Left renal pelvis (tissue), 4 donors: ENCODE results near the gene FAM9B. TPM values are rescaled to one million over a fixed set of nuclear protein-coding genes. Genes with fewer than 3 reads are reported as not detected.
A peak's percentile ranks its signal among the peaks of the same experiment; 100 is the strongest.
"Not testable (repeated sequence)": the region's sequence is repeated elsewhere in the genome, so short reads cannot be mapped to it uniquely, and the experiment has no call there.

Experiments used
- DNase-seq, 4 donors: peaks; one replicate each; pipeline ENCODE4 v3.0.0-alpha.2; 2013; ENCODE audit warnings: low read depth in 4 of 4, low spot score in 3 of 4
- polyA plus RNA-seq, 4 donors: library from polyadenylated mRNA; unstranded; fragments of 120-200 nt; gene quantifications; one replicate each; pipeline ENCODE4 v1.2.1, GENCODE V29; 2013; ENCODE audit not compliant: insufficient read length in 4 of 4

Gene FAM9B
- polyA plus RNA-seq: under 1 TPM in 3 of 4 donors, not detected in 1; 0.14 to 0.30 (median 0.19) TPM

DNA sequence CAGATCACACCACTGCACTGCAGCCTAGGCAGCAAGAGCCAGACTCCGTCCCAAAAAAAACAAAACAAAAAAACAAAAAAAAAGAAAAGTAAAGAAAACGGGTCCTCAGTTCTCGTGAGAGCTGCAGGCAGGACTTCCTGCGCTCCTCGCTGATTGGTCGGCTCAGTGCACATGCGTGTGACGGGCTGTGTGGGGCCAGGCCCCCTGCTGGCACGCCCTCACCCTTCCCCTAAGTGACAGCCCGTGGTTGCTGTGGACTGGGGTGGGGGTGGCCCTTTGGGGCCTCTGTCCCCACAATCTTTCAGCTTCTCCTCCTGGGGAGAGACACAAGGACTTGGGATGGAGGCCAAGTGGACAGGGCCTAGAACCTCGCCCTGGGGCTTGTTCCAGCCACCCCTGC is at the start of gene FAM9B:
Gene FAM9B (minus strand): TSS at position 139 of the 400 bp plus-strand sequence. CDS start 1,141 bp downstream, outside the sequence.
- DNase-seq: no peak

DNA sequence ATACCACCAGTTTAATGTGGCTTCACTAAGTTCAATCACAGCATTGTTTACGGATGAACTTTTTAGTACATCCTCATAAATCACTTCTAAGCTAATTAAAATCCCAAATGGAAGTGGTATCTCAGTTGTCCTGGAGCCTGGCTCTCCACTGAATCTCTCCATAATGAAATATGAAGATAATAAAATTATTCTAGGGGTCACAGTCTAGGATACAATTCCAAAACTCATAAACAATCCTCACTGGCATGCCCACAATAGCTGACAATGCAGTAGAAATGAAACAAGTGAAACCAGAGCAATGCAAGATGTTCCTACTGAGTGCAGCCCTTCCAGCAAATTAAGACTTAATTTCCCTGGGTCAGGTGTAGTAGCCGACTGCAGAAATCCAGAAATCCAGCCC is 47.3 kb upstream of the FAM9B start:
- no peak for DNase-seq

DNA sequence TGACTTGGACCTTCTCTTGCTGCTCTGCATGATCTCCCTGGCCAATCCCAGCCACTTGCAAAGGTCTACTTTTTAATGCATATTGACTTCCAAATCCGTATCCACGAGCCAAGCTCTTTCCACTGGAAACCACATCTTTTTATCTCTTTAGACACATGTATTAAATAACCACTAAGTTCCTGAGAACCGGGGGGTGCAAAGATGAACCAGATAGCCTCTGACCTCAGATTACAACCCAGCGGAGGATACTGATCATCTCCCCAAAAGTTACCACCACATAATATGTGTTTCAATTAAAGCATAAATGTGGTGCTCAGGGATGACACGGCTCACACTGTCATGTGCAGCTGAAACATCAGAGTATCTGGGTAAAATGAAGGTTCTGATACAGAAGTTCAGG is 40.4 kb upstream of the FAM9B start:
- DNase-seq: no peak

DNA sequence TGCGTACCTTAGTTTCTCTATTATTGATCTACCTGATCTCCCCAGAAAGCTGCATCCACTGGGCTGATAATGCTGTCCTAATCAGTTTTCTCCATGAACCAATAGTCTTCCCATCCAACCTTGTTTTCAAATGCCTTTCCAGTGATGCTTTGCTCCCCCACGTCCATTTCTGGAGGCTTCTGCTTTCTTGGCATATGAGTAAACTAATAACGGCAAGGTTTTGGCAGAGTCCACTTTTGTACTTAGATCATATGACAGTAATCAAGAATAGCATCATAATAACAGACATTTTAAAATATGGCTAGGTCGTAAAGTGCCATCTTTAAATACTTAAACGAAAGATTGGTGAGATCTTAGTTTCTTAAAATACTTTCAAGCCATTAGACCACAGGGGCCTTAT is 38.4 kb upstream of the FAM9B start:
- no peak for DNase-seq

DNA sequence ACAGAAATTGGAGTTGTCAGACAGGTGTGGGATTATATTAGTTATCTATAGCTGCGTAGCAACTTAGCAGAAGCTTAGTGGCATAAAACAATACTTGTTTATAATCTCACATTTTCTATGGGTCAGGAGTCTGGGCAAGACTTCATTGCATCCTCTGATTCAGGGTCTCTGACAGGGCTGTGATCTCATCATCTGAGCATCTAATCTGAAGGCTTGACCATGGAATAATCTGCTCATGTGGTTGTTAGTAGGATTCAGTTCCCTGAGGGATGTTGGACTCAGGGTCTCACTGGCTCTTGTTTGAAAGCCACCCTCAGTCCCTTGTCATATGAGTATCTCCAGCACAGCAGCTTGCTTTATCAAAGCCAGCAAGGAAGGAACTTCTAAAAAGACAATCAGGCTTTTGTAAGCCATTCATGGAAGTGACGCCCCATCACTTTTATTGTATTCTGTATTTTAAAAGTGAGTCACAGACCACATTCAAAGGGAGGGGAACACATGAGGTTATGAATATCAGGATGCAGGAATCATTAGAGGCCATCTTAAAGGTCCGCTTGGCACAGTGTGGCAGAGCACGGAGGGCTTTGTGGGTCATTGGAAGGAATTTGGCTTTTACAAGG is 37.2 kb upstream of the FAM9B start:
- DNase-seq: no peak

DNA sequence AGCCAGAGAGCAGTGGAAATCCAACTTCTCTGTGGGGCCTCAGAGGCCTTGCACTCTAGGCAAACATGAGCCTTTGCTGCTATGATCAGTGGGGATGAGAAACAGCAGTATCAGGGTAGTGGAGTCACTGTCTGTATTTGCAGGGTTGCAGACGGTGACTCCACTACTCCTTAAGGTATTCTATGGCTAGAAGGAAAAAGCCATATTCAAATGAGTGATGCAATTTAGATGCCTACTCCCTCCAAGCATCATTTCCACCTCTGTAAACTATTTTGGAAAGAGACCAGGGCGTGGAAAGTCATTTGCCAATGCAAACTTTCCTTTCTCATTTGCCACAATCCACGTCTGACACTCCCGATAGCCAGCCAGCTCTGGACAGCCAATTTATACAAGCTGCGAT is 35.6 kb upstream of the FAM9B start:
- DNase-seq: no peak

DNA sequence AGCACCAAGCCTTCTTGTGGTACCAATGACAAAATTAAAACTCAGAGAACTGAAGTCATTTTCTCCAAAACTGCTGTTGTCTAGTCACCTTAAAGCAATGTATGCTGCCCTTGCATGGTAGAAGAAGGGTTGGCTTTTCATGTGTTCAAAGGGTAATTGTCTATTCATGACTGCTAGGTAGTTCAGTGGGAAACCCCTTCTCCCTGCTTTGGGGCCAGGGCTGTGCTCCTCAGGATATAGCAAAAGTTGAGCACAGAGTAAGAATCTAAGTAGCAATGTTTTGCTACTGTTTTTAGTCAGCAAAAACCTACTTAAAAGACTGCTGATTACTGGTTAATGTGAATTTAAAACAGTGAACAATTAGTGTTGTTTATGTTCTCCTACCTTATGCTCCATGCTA is 30.8 kb upstream of the FAM9B start:
- no peak for DNase-seq

DNA sequence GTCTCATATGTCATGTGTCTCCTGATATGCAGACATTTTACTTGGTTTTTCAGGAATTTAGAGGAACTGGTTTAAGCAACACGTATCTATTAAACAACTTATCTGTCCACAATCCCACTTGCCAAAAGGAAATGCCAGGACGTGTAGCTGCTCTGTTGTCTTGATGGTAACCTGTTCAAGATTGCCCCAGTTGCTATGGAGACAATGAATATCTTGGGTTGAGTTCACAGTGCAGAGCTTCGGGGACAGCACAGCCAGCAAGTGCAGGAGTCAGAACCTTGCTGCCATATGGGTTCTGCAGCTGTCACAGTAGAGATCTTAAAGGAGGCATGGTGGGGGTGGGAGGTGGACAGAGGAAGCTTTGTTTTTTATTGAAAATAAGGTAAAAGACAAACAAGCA is 28.7 kb upstream of the FAM9B start:
- DNase-seq: no peak

DNA sequence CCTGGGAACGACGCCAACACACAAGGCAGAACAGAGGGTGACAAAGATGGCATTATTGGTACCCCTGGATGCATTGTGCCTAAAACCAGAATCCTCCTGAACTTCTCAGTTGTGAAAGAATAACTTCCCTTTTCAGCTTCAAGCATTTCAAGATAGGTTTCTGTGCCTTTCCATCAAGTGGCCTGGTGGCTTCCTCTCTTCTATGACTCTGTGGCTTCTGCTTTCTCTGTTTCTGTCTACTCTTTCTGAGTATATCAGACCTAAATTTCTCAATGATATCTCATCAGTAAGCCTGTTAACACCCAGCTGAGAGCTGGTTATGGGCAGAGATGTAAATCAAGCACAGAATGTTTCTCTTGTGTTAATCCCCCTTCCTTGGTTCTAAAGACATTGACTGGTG is 21.4 kb upstream of the FAM9B start:
- DNase-seq: no peak

DNA sequence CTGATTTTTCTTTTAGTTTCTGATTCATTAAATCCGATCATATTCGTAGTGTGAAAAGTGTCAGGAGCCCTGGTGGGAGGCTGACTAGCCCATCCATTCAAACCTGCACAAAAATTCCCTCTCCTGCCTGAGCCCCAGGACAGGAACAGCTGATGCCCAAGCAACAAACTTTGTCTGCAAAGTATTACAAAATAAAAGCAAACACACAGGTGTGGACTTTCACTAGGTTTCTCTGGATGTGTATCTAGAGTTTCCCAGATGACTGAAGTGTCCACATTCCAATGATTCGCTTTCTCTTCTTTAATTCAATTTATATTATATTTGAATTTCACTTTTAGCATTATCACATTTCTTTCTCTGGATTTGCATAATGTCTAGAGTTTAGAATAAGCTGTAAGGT is 18.2 kb upstream of the FAM9B start:
- DNase-seq: no peak

DNA sequence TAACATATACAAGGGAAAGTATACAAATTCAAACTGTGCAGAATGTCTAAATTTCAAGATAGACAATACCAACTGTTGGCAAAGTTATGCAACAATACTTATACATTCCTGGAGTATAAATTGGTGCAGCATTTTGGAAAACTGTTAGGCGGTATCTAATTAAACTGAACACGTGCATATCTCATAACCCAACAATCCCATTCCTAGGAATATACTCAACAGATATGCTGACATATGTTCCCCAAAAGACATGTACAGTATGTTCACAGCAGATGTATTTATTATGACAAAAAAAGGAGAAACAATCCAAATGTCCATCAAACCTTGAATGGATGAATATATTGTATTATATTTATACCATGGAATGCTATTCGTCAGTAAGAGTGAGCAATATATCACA is 16.4 kb upstream of the FAM9B start:
- no peak for DNase-seq

DNA sequence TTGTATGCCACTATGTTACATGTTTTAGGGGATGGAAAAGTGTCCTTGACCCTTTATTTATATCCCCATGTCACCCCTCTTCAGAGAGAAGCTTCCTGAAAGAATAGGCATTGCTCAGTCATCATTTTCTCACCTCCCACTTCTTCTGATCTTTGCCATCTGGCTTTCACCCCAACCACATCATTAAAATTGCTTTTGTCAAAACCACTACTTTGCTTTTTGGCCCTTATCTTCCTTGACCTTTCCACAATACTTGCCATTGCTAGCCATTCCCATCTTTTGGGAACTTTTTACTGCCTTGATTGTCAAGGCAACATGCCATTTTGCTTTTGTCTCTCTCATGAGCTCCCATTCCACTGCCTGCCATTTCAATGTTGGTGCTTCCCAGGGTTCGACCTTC is 14.9 kb upstream of the FAM9B start:
- DNase-seq: no peak

DNA sequence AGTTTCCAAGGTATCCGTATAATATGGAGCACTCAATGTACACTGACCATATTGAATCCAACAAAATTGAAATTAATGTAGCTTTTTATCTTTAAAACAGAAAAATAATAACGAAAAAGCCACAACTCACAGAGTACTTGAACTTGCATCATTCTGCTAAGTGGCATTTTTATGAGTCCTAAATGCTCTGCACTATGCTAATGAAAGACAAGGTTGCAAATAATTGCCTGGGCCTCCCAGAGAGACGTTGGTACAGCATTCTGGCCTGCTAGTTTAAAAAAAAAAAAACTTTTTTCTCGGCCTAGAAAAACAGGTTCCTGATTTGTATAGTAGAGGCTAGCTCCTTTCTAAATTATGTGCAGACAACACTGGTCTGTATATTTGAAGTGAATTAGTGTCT is 4.3 kb upstream of the FAM9B start:
- DNase-seq: no peak

DNA sequence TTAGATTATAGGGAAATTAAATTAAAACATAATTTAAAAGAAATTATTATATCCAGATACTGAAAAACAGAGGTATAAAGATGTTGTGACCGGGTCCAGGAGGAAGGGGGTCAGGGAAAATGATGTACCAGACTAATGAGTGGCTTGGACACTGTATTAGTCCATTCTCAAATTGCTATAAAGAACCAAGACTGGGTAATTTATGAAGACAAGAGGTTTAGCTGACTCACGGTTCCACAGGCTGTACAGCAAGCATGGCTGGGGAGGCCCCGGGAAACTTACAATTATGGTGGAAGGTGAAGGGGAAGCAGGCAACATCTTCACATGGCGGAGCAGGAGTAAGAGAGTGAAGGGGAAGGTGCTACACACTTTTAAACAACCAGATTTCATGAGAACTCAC is 3.4 kb upstream of the FAM9B start:
- DNase-seq: no peak

DNA sequence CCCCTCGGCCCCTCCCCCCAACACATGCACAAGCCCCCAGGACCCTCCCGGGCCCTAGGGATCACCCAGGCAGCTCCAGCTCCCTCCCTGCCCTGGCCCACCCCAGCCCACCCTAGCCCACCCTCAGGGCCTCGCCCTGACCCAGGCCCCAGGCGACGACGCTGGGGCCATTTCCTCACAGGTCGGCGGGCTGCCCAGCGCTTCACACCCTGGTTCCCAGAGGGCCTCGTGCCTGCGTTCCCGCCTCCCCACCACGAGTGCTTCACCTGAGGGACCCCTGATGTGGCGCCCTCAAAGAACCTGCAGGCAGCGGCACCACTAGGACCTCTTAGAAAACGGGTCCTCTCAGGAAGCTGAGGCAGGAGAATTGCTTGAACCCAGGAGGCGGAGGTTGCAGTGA is 341 bp downstream of the FAM9B start:
- DNase-seq: no peak

DNA sequence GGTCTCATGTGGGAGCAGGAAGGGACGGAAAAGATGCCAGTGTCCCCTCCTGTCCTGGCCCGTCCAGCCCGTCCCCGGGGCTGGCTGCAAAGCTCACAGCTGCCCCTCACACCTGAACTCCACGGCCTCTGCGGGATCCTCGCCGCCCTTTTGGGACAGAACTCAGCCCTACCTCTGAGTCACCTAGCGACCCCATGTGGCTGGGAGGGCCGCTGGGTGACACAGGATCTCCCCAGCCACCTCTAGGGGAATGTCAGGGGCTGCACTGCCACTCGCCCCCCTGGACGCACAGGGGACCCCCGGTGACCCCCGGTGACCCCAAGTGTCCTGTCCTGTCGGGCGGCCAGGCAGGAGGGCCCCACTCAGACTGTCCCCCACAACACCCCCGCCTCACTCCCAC is 748 bp downstream of the FAM9B start:
- DNase-seq: no peak

DNA sequence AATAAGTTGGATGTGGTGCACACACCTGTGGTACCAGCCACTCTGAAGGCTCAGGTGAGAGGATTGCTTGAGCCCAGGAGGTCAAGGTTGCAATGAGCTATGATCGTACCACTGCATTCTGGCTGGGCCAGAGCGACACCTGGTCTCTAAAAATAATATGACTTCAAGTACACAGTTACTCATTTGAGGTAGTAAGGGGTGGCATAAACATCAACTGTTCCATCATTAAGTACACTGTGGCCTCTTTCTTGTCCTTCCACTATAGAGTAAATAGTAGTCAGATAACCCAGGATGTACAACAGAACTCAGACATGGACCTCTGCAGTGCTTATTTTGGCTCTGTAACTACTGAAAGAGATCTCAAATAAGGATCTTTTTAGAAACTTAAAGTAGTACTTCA is 10.6 kb downstream of the FAM9B start:
- DNase-seq: no peak

DNA sequence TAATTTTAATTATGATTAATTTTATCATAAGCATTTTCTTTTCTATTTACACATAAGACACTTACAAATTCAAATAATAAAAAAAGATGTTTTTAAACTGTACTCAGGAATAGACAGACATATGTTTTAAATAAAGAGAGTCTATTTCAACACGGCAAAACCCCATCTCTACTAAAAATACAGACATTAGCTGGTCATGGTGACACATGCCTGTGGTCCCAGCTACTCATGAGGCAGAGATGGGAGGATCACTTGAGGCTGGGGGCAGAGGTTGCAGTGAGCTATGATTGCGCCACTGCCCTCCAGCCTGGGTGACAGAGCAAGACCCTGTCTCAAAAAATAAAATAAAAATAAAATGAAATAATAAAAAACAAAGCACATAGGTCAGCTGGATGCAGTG is 14.8 kb downstream of the FAM9B start:
- no peak for DNase-seq

DNA sequence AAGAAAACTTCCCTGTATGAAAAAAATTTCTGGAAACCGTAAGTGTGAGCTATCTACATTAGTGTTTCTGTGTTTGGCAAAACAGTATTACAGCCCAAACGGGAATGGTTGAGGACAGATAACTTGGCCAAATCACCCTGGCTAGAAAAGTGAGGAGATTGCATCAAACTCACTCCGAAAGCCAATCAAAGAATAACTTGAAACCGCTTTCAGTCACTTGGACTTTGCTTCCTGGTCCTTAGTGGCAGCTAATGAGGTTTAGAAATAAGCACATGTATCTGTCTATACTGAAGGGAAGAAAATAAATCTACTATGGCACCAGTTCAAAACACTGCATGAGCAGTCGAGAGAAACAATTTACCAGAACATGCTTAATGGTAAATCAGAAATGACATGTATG is 15.6 kb downstream of the FAM9B start:
- DNase-seq: not testable (repeated sequence)

DNA sequence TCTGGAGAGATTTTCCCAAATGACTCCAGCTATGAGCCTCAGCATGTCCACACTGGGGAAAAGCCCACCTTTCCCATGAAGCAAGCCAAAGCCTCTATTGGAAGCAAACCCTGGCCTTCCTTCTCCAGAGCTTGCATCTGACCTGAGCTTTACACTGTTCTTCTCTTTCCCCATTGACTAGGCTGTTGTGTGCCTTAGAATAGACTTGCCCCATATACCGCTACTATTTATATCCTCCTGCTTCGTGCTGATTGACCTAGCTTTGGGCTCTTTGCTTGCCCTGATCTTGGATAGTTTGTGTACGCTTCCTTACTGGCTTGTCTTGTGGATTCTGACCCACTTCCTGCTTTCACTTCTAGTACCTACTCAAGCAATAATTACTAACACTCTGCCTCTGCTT is 30.9 kb downstream of the FAM9B start:
- no peak for DNase-seq

DNA sequence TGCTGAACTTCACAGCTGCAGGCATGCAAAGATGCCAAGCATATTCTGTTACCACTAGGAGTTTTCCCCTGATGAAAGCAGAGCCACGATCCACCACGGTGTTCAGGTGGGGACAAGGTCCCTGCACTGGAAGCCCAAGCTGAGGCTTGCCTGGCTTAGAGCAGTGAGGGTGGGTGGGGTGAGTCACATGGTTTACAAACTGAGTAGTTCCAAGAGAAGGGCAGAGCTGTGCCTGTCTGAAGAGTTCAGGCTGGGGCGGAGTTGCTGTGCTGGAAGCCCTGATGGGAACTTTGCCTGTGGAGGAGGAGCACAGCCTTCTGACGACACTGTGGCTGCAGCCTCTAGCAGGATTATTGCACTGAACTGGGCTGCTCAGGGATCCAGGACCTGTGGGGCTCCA is 45.5 kb downstream of the FAM9B start:
- DNase-seq: peak in 1 of 4 donors; percentile 6

DNA sequence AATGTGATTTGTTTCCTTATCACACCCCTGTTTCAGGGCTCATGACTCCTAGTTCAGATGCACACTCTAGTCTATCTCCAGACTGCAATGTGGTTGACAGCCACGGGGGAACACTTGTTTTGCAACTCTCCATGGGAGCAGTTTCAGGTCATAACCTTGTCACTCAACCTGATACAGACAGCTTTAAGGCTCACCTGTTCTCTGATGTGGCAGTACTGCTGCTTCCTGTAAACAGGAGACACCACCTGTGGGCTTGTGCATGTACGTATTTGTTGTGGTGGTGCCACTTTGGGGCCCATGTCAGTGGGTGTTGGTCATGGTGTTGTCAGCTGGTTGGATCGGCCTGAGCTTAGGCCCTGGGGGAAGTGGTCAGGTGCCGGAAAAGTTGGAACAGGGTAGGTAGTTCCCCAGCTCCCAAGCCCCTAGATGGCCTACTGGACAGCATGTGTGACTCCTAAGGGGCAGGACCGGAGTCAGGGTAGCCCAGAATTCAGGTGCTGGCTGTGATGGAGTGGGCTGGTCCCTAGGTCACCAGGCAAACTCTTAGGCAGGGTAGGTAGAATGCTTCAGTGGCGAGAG is 46.2 kb downstream of the FAM9B start:
- no peak for DNase-seq

DNA sequence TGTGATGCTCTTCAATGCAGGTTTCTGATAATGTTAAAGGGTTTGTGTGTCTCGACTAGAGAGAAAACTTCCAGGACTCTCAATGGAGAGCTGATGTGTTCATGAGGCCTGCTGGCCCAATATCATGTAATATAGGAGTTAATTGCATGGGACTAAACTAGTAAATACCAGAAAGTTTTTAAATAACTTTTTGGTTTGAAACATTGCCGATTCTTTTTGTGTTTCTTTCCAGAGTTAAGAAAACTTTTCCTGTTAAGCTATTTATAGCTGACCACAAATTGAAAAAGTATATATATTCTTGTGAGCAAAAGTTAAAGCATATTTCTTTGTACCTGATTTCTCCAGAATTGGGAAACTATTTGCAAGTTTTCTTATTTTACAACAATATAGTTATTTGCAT is 49.7 kb downstream of the FAM9B start:
- no peak for DNase-seq
